Ovary (tissue), 3 donors: ENCODE results near the gene MRPL11.

Experiments used
- CTCF ChIP-seq, 3 donors: fragments of 450-650 bp in 2 of 3; fragments of 200-600 bp in 1 of 3; IDR thresholded peaks; one replicate each; pipeline versions ENCODE4 v1.5.1 to v1.8.0; 2016 to 2022; ENCODE audit warnings: antibody characterized with exemption in 3 of 3, mild to moderate bottlenecking in 1 of 3
- EP300 ChIP-seq: sonication (generic); formaldehyde crosslinking; IDR thresholded peaks from one replicate; pipeline ENCODE4 v1.6.1; 2017; ENCODE audit warnings: antibody characterized with exemption
- POLR2A ChIP-seq: fragments of 450-650 bp; IDR thresholded peaks from one replicate; pipeline ENCODE4 v1.6.1; 2017; ENCODE audit warnings: antibody characterized with exemption, mild to moderate bottlenecking, moderate library complexity
- donor health status: DM: no; HTN: no; CAD: no.

GRCh38 chr11:66473167-66473566 lies 34.5 kb upstream of the MRPL11 start:
- TF ChIP-seq EP300 (no peak), POLR2A (no peak), CTCF (IDR thresholded peaks at IDR 0.05) (no peak)
